Measurements from ENCODE around the gene NPAS2.

Gene NPAS2

GRCh38 chr2:100887713-100888495 lies 68.0 kb downstream of the NPAS2 start:
- DNase-seq = no peak

- no peak for DNase-seq
Observed at GRCh38 chr2:100888601-100889000, 68.7 kb downstream of the NPAS2 start.

GRCh38 chr2:100889286-100889685 lies 69.3 kb downstream of the NPAS2 start:
- no peak for DNase-seq

GRCh38 chr2:100891906-100892642 lies 72.1 kb downstream of the NPAS2 start:
- no peak for DNase-seq

- DNase-seq = no peak
Observed at GRCh38 chr2:100893392-100894104, 73.6 kb downstream of the NPAS2 start.

- no peak for DNase-seq
Observed at GRCh38 chr2:100894105-100894795, 74.3 kb downstream of the NPAS2 start.

GRCh38 chr2:100894796-100895156 lies 74.8 kb downstream of the NPAS2 start:
- no peak for DNase-seq

GRCh38 chr2:100895402-100895801 lies 75.5 kb downstream of the NPAS2 start:
- no peak for DNase-seq

- no peak for DNase-seq
Observed at GRCh38 chr2:100895934-100896685, 76.2 kb downstream of the NPAS2 start.

- DNase-seq = no peak
Observed at GRCh38 chr2:100898035-100898665, 78.2 kb downstream of the NPAS2 start.

- DNase-seq = no peak
Observed at GRCh38 chr2:100900156-100900795, 80.3 kb downstream of the NPAS2 start.

GRCh38 chr2:100902817-100903405 lies 83.0 kb downstream of the NPAS2 start:
- no peak for DNase-seq

GRCh38 chr2:100903534-100904258 lies 83.8 kb downstream of the NPAS2 start:
- no peak for DNase-seq

GRCh38 chr2:100905132-100905805 lies 85.3 kb downstream of the NPAS2 start:
- no peak for DNase-seq

- no peak for DNase-seq
Observed at GRCh38 chr2:100906131-100906530, 86.2 kb downstream of the NPAS2 start.

- no peak for DNase-seq
Observed at GRCh38 chr2:100906679-100907078, 86.7 kb downstream of the NPAS2 start.

GRCh38 chr2:100907832-100908231 lies 87.9 kb downstream of the NPAS2 start:
- no peak for DNase-seq

- no peak for DNase-seq
Observed at GRCh38 chr2:100909534-100910081, 89.7 kb downstream of the NPAS2 start.

- no peak for DNase-seq
Observed at GRCh38 chr2:100910111-100910510, 90.2 kb downstream of the NPAS2 start.

Data from CD4-positive, alpha-beta T cell treated with Interleukin-6 for 4 hours (primary cell).